Trophoblast cell (in vitro differentiated cells and primary cell): ENCODE results near the gene ANKRD12.

Experiments
- DNase-seq, 2 donors: peaks; one replicate each; pipeline ENCODE4 v3.0.0-alpha.2; 2016
- H2AFZ ChIP-seq: 2 replicates; pipeline ENCODE4 v1.6.1; 2013; ENCODE audit warnings: low read length, moderate library complexity, mild to moderate bottlenecking; ENCODE audit not compliant: insufficient read depth, poor library complexity
- H2AK5ac ChIP-seq: 2 replicates; pipeline ENCODE4 v1.6.1; 2013; ENCODE audit warnings: mild to moderate bottlenecking, low read length
- H2BK120ac ChIP-seq: 2 replicates; pipeline ENCODE4 v1.6.1; 2013; ENCODE audit warnings: low read length, mild to moderate bottlenecking, moderate library complexity; ENCODE audit not compliant: insufficient read depth, poor library complexity
- H2BK12ac ChIP-seq: 2 replicates; pipeline ENCODE4 v1.6.1; 2013; ENCODE audit warnings: mild to moderate bottlenecking, low read length, moderate library complexity
- H2BK5ac ChIP-seq: 2 replicates; pipeline ENCODE4 v1.6.1; 2013; ENCODE audit warnings: low read length, low read depth, moderate library complexity, mild to moderate bottlenecking; ENCODE audit not compliant: poor library complexity
- H3K14ac ChIP-seq: 2 replicates; pipeline ENCODE4 v1.6.1; 2013; ENCODE audit warnings: mild to moderate bottlenecking, low read length
- H3K18ac ChIP-seq: 2 replicates; pipeline ENCODE4 v1.6.1; 2013; ENCODE audit warnings: mild to moderate bottlenecking, low read length
- H3K23ac ChIP-seq: 2 replicates; pipeline ENCODE4 v1.6.1; 2013; ENCODE audit warnings: low read length
- H3K27ac ChIP-seq: 2 replicates; pipeline ENCODE4 v1.5.1; 2013; ENCODE audit warnings: low read depth, mild to moderate bottlenecking, inconsistent platforms, low read length, moderate library complexity
- H3K27me3 ChIP-seq: 2 replicates; pipeline ENCODE4 v1.6.1; 2013; ENCODE audit warnings: inconsistent platforms, mild to moderate bottlenecking, low read length, moderate library complexity; ENCODE audit not compliant: insufficient read depth
- H3K36me3 ChIP-seq, 2 experiments: 1 replicate in 1 of 2; 2 replicates in 1 of 2; pipeline ENCODE4 v1.6.1; 2013; ENCODE audit warnings: low read length in 2 of 2, mild to moderate bottlenecking in 2 of 2, moderate library complexity in 1 of 2; ENCODE audit not compliant: insufficient read depth in 2 of 2, control insufficient read depth in 1 of 2
- H3K4ac ChIP-seq: 2 replicates; pipeline ENCODE4 v1.6.1; 2013; ENCODE audit warnings: low read depth, mild to moderate bottlenecking, low read length, moderate library complexity
- H3K4me1 ChIP-seq, 2 experiments: 1 replicate in 1 of 2; 2 replicates in 1 of 2; pipeline ENCODE4 v1.6.1; 2013; ENCODE audit warnings: low read length in 2 of 2, mild to moderate bottlenecking in 2 of 2, moderate library complexity in 1 of 2; ENCODE audit not compliant: insufficient read depth in 2 of 2, control insufficient read depth in 1 of 2
- H3K4me2 ChIP-seq: 2 replicates; pipeline ENCODE4 v1.6.1; 2013; ENCODE audit warnings: inconsistent platforms, mild to moderate bottlenecking, low read length, moderate library complexity
- H3K4me3 ChIP-seq: 2 replicates; pipeline ENCODE4 v1.5.1; 2013; ENCODE audit warnings: mild to moderate bottlenecking, low read depth, low read length, inconsistent platforms
- H3K79me1 ChIP-seq: one replicate; pipeline ENCODE4 v1.6.1; 2013; ENCODE audit warnings: low read length
- H3K79me2 ChIP-seq: 2 replicates; pipeline ENCODE4 v1.6.1; 2013; ENCODE audit warnings: low read length, mild to moderate bottlenecking; ENCODE audit not compliant: control insufficient read depth, insufficient read depth, poor library complexity
- H3K9ac ChIP-seq: 2 replicates; pipeline ENCODE4 v1.6.1; 2013; ENCODE audit warnings: mild to moderate bottlenecking, low read length
- H3K9me3 ChIP-seq: 2 replicates; pipeline ENCODE4 v1.6.1; 2013; ENCODE audit warnings: low read depth, mild to moderate bottlenecking, control low read depth, inconsistent platforms, low read length; ENCODE audit not compliant: insufficient read depth
- H4K12ac ChIP-seq: 2 replicates; pipeline ENCODE4 v1.6.1; 2013; ENCODE audit warnings: low read depth, mild to moderate bottlenecking, low read length, moderate library complexity
- H4K8ac ChIP-seq: 2 replicates; pipeline ENCODE4 v1.6.1; 2013; ENCODE audit warnings: low read depth, mild to moderate bottlenecking, low read length, moderate library complexity
- H4K91ac ChIP-seq: one replicate; pipeline ENCODE4 v1.6.1; 2013; ENCODE audit warnings: low read depth, mild to moderate bottlenecking, low read length, moderate library complexity
- WGBS: extraction: QIAGEN DNeasy Blood & Tissue Kit; methylation state at CpG from one replicate; pipeline ENCODE4 v1.1.7; 2013; ENCODE audit warnings: missing lambda C conversion rate; ENCODE audit not compliant: insufficient read length, insufficient coverage; ENCODE audit errors: extremely low coverage; 5-methylcytosine and 5-hydroxymethylcytosine counted together

The ANKRD12 gene

DNA sequence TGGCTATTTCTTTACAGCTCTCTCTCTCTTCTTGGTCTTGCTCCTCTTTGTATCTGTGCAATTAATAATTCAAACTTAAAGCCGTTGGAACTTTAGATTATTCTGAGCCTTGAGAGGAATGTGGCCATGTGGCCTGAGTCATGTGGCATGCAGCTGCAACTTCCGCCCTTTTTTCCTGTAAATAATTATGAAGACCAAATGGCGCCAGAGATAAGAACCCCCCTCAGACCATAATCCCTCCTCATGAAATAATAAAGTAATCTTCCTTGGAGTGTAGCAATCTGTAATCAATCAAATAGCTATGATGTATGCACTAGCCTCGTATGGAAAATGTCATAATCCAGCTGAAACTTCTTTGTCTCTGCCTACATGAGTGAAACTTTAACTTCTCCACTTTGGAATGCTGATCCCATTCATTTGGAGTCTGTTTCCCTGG, 184.5 kb downstream of the ANKRD12 start:
- H3K23ac ChIP-seq: no peak overlapping the region
- no peak overlapping the region for H4K12ac ChIP-seq
- WGBS: no CpG with 5 or more reads among the region's 4 CpGs
- H3K36me3 ChIP-seq: no peaks in the 10 kb centered on the region
- no peak overlapping the region for H3K4me2 ChIP-seq
- no peak overlapping the region for H2BK12ac ChIP-seq
- peak in 1 of 2 donors; percentile 15 for DNase-seq
- H4K8ac ChIP-seq: no peak overlapping the region
- H3K79me2 ChIP-seq: no peaks in the 10 kb centered on the region
- no peaks in the 10 kb centered on the region for H3K27me3 ChIP-seq
- no peak overlapping the region for H2AK5ac ChIP-seq
- no peak overlapping the region for H3K4me3 ChIP-seq
- H4K91ac ChIP-seq: no peak overlapping the region
- H3K4me1 ChIP-seq: no peaks in the 10 kb centered on the region
- H3K18ac ChIP-seq: no peak overlapping the region
- H3K79me1 ChIP-seq: no peaks in the 10 kb centered on the region
- H2BK5ac ChIP-seq: no peak overlapping the region
- no peak overlapping the region for H2AFZ ChIP-seq
- no peak overlapping the region for H3K14ac ChIP-seq
- no peak overlapping the region for H3K27ac ChIP-seq
- no peak overlapping the region for H3K4ac ChIP-seq
- no peak overlapping the region for H3K9ac ChIP-seq
- H3K9me3 ChIP-seq: no peaks in the 10 kb centered on the region
- no peak overlapping the region for H2BK120ac ChIP-seq

DNA sequence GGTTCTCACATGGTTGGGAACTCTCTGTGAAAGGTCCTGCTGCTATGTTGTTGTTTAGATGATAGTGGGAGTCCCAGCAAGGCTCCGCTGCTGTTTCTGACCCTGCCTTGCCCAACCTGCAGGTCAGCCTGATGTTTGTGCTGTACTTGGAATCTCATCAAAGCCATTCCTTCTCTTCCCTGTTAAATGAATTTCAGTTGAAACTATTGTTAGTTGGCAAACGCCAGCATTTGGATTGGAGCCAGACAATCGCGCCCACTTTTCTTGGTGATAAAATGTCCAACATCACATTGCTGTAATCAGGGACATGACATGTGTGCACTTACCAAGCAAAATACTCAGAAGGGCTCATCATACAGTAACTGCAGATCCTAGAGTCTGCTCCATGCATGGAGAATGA, 185.2 kb downstream of the ANKRD12 start:
- H3K4me2 ChIP-seq: no peak overlapping the region
- H3K79me2 ChIP-seq: no peaks in the 10 kb centered on the region
- no peaks in the 10 kb centered on the region for H3K79me1 ChIP-seq
- no peak overlapping the region for H2BK5ac ChIP-seq
- H3K23ac ChIP-seq: no peak overlapping the region
- no peak overlapping the region for H3K9ac ChIP-seq
- no peaks in the 10 kb centered on the region for H3K4me1 ChIP-seq
- DNase-seq: no peak
- H2AFZ ChIP-seq: no peak overlapping the region
- no peak overlapping the region for H4K8ac ChIP-seq
- H3K14ac ChIP-seq: no peak overlapping the region
- no CpG with 5 or more reads among the region's 4 CpGs for WGBS
- H3K27me3 ChIP-seq: no peaks in the 10 kb centered on the region
- H4K91ac ChIP-seq: no peak overlapping the region
- no peak overlapping the region for H3K4ac ChIP-seq
- no peaks in the 10 kb centered on the region for H3K36me3 ChIP-seq
- H2BK120ac ChIP-seq: no peak overlapping the region
- H2AK5ac ChIP-seq: no peak overlapping the region
- no peak overlapping the region for H3K27ac ChIP-seq
- H4K12ac ChIP-seq: no peak overlapping the region
- no peak overlapping the region for H2BK12ac ChIP-seq
- no peak overlapping the region for H3K4me3 ChIP-seq
- no peak overlapping the region for H3K18ac ChIP-seq
- no peaks in the 10 kb centered on the region for H3K9me3 ChIP-seq

DNA sequence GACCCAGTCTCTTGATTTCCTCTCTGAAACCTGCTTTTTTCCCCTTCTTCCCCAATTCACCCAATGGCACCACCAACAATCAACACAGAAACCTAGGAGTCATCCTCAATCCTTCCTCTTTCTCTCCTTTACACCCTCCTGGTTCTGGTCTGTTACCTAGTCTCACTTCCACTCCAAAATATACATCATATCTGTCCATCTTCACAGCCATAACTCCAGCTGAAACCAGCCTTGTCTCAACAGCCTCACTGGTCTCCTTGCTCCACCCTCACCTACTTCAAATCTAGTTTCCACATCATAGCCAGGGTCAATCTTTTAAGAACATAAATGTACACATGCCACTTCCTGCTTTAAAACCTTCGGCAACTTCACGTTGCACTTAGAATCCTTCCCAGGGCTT, 186.2 kb downstream of the ANKRD12 start:
- Histone ChIP-seq H4K8ac (no peak overlapping the region), H2BK5ac (no peak overlapping the region), H3K23ac (no peak overlapping the region), H3K36me3 (no peaks in the 10 kb centered on the region), H3K4ac (no peak overlapping the region), H3K9ac (no peak overlapping the region), H3K9me3 (no peaks in the 10 kb centered on the region), H2AFZ (no peak overlapping the region), H3K18ac (no peak overlapping the region), H3K4me1 (no peaks in the 10 kb centered on the region), H2BK120ac (no peak overlapping the region), H3K4me2 (no peak overlapping the region), H3K4me3 (no peak overlapping the region), H2BK12ac (no peak overlapping the region), H3K27ac (no peak overlapping the region), H2AK5ac (no peak overlapping the region), H3K79me2 (no peaks in the 10 kb centered on the region), H4K12ac (no peak overlapping the region), H4K91ac (no peak overlapping the region), H3K27me3 (no peaks in the 10 kb centered on the region), H3K14ac (no peak overlapping the region), H3K79me1 (no peaks in the 10 kb centered on the region)
- DNase-seq: no peak
- WGBS: no CpG with 5 or more reads among the region's 2 CpGs

- H2AK5ac ChIP-seq: no peak overlapping the region
- no peak overlapping the region for H4K91ac ChIP-seq
- no peak overlapping the region for H4K12ac ChIP-seq
- no CpG with 5 or more reads among the region's 3 CpGs for WGBS
- no peak overlapping the region for H3K4me3 ChIP-seq
- H2BK5ac ChIP-seq: no peak overlapping the region
- H3K23ac ChIP-seq: no peak overlapping the region
- DNase-seq: no peak
- no peak overlapping the region for H3K14ac ChIP-seq
- no peak overlapping the region for H3K4me2 ChIP-seq
- H3K27me3 ChIP-seq: no peaks in the 10 kb centered on the region
- no peak overlapping the region for H3K18ac ChIP-seq
- H4K8ac ChIP-seq: no peak overlapping the region
- H3K27ac ChIP-seq: no peak overlapping the region
- H2BK12ac ChIP-seq: no peak overlapping the region
- H3K79me1 ChIP-seq: no peaks in the 10 kb centered on the region
- no peak overlapping the region for H3K4ac ChIP-seq
- no peaks in the 10 kb centered on the region for H3K4me1 ChIP-seq
- no peaks in the 10 kb centered on the region for H3K9me3 ChIP-seq
- H2BK120ac ChIP-seq: no peak overlapping the region
- no peaks in the 10 kb centered on the region for H3K36me3 ChIP-seq
- H3K9ac ChIP-seq: no peak overlapping the region
- no peaks in the 10 kb centered on the region for H3K79me2 ChIP-seq
- H2AFZ ChIP-seq: no peak overlapping the region
These were observed 187.3 kb downstream of the ANKRD12 start for GRCh38 chr18:9323750-9324445.
